Activated naive CD8-positive, alpha-beta T cell treated with anti-CD3 and anti-CD28 coated beads, Interleukin-2, amount 10 ng/mL, durations not matched to agents 7 days and 5 days (primary cell): ENCODE data around the gene UVSSA. TPM values are rescaled to one million over a fixed set of nuclear protein-coding genes. Genes with fewer than 3 reads are reported as not detected.

ENCODE experiments used
- ATAC-seq: fragments of 150-1000 bp; cut with Tn5 transposase; one replicate; pipeline ENCODE4 v1.10.0; 2021; ENCODE audit warnings: low read depth, moderate library complexity
- POLR2A ChIA-PET: fragments of 350-600 bp; sonication (Branson Sonifier 250); formaldehyde crosslinking; loops from one replicate; lab custom pipeline; 2021; ENCODE audit warnings: antibody characterized with exemption; lab: Charles Lee
- DNase-seq: peaks from one replicate; pipeline ENCODE4 v3.0.0; 2021
- H3K27ac Mint-ChIP-seq: one replicate; pipeline ENCODE4 v1.8.0; 2022; ENCODE audit warnings: mild to moderate bottlenecking, mixed read lengths
- H3K27me3 Mint-ChIP-seq: one replicate; pipeline ENCODE4 v1.8.0; 2022; ENCODE audit warnings: mild to moderate bottlenecking, moderate library complexity, mixed read lengths
- H3K36me3 Mint-ChIP-seq: one replicate; pipeline ENCODE4 v1.8.0; 2021; ENCODE audit warnings: mild to moderate bottlenecking, mixed read lengths
- H3K4me1 Mint-ChIP-seq: one replicate; pipeline ENCODE4 v1.8.0; 2021; ENCODE audit warnings: mixed read lengths
- H3K4me3 Mint-ChIP-seq: one replicate; pipeline ENCODE4 v1.8.0; 2022; ENCODE audit warnings: mild to moderate bottlenecking, moderate library complexity, mixed read lengths
- H3K9me3 Mint-ChIP-seq: one replicate; pipeline ENCODE4 v1.8.0; 2021; ENCODE audit warnings: mixed read lengths
- total RNA-seq, 2 experiments: library from RNA; stranded (reverse); gene quantifications; one replicate each; pipeline ENCODE4 v1.2.3, GENCODE V29; 2021

Gene UVSSA
- total RNA-seq = 10 to 100 TPM; 30.0 to 30.9 TPM

GRCh38 chr4:1346781-1347409, at the start of gene UVSSA:
UVSSA (plus strand) TSS chr4:1347208; CDS start chr4:1348092, 884 bp downstream.
- POLR2A ChIA-PET = interaction anchor here (0.6 to 3.3 kb wide), 19 partner anchors 9 to 516 kb away, joined by 3 to 66 read pairs (median 5); partner anchors contain the start of genes CTBP1 and MAEA
- Mint-ChIP-seq H3K27me3 (no peaks in the 10 kb centered on the region), H3K27ac (peak within 1 kb of the TSS; percentile 96), H3K36me3 (peaks cover 4% of the 10 kb centered on the region), H3K9me3 (no peaks in the 10 kb centered on the region), H3K4me1 (peaks cover 25% of the 10 kb centered on the region), H3K4me3 (peak within 1 kb of the TSS; percentile 98)
- ATAC-seq = peak; percentile 91
- DNase-seq = peak; percentile 100

- DNase-seq = peak; percentile 10
- H3K4me3 Mint-ChIP-seq = no peak overlapping the region
- H3K27ac Mint-ChIP-seq = no peak overlapping the region
- peaks cover 6% of the 10 kb centered on the region for H3K36me3 Mint-ChIP-seq
- H3K27me3 Mint-ChIP-seq = no peaks in the 10 kb centered on the region
- POLR2A ChIA-PET = no interaction called here
- no peaks in the 10 kb centered on the region for H3K9me3 Mint-ChIP-seq
- H3K4me1 Mint-ChIP-seq = peaks cover 13% of the 10 kb centered on the region
- ATAC-seq = no peak
Measured at GRCh38 chr4:1297456-1298325, 49.3 kb upstream of the UVSSA start.

- Mint-ChIP-seq H3K9me3 (no peaks in the 10 kb centered on the region), H3K36me3 (peaks cover 6% of the 10 kb centered on the region)
Measured at GRCh38 chr4:1298461-1298860, 48.5 kb upstream of the UVSSA start.

GRCh38 chr4:1299301-1299860, 47.6 kb upstream of the UVSSA start:
- H3K9me3 Mint-ChIP-seq = no peaks in the 10 kb centered on the region
- no peaks in the 10 kb centered on the region for H3K27me3 Mint-ChIP-seq
- H3K4me1 Mint-ChIP-seq = peaks cover 10% of the 10 kb centered on the region
- peaks cover 6% of the 10 kb centered on the region for H3K36me3 Mint-ChIP-seq
- no peak overlapping the region for H3K4me3 Mint-ChIP-seq
- POLR2A ChIA-PET = interaction anchor here (1.1 kb wide), 1 partner anchor 10 kb away, joined by 4 read pairs; the partner anchor contains the start of gene MAEA
- no peak for ATAC-seq
- no peak overlapping the region for H3K27ac Mint-ChIP-seq
- DNase-seq = no peak

More at GRCh38 chr4:1298461-1298860, 48.5 kb upstream of the UVSSA start:
- POLR2A ChIA-PET = interaction anchor here (1.1 kb wide), 1 partner anchor 9 kb away, joined by 4 read pairs; the partner anchor contains the start of gene MAEA
- Mint-ChIP-seq H3K27ac (no peak overlapping the region), H3K4me1 (peaks cover 13% of the 10 kb centered on the region), H3K27me3 (no peaks in the 10 kb centered on the region), H3K4me3 (no peak overlapping the region)
- ATAC-seq (no peak), DNase-seq (no peak)

- Mint-ChIP-seq H3K27ac (no peak overlapping the region), H3K9me3 (no peaks in the 10 kb centered on the region), H3K4me1 (peaks cover 13% of the 10 kb centered on the region), H3K27me3 (no peaks in the 10 kb centered on the region), H3K4me3 (no peak overlapping the region), H3K36me3 (peaks cover 12% of the 10 kb centered on the region)
- DNase-seq (no peak), ATAC-seq (no peak)
- POLR2A ChIA-PET = interaction anchor here (1.3 kb wide), 1 partner anchor 11 kb away, joined by 3 read pairs; the partner anchor contains the start of gene MAEA
Measured at GRCh38 chr4:1300466-1301455, 46.2 kb upstream of the UVSSA start.

- ATAC-seq (no peak), DNase-seq (no peak)
- Mint-ChIP-seq H3K27ac (no peak overlapping the region), H3K27me3 (no peaks in the 10 kb centered on the region), H3K36me3 (peaks cover 18% of the 10 kb centered on the region), H3K4me1 (peaks cover 23% of the 10 kb centered on the region), H3K9me3 (no peaks in the 10 kb centered on the region), H3K4me3 (no peak overlapping the region)
- POLR2A ChIA-PET = no interaction called here
Measured at GRCh38 chr4:1302159-1302558, 44.8 kb upstream of the UVSSA start.

GRCh38 chr4:1305261-1305711, 41.7 kb upstream of the UVSSA start:
- H3K4me1 Mint-ChIP-seq = peaks cover 39% of the 10 kb centered on the region
- no peaks in the 10 kb centered on the region for H3K27me3 Mint-ChIP-seq
- peak overlapping the region; percentile 81 for H3K27ac Mint-ChIP-seq
- H3K9me3 Mint-ChIP-seq = no peaks in the 10 kb centered on the region
- no peak for ATAC-seq
- DNase-seq = no peak
- POLR2A ChIA-PET = interaction anchor here (1.7 kb wide), 1 partner anchor 41 kb away, joined by 5 read pairs; no protein-coding TSS in a partner anchor
- peaks cover 25% of the 10 kb centered on the region for H3K36me3 Mint-ChIP-seq
- H3K4me3 Mint-ChIP-seq = no peak overlapping the region

- ATAC-seq = no peak
- no peak for DNase-seq
- peak overlapping the region; percentile 41 for H3K4me3 Mint-ChIP-seq
- no peaks in the 10 kb centered on the region for H3K27me3 Mint-ChIP-seq
- peak overlapping the region; percentile 81 for H3K27ac Mint-ChIP-seq
- POLR2A ChIA-PET = interaction anchor here (1.7 kb wide), 1 partner anchor 40 kb away, joined by 5 read pairs; no protein-coding TSS in a partner anchor
- peaks cover 41% of the 10 kb centered on the region for H3K4me1 Mint-ChIP-seq
- H3K36me3 Mint-ChIP-seq = peaks cover 25% of the 10 kb centered on the region
- no peaks in the 10 kb centered on the region for H3K9me3 Mint-ChIP-seq
Measured at GRCh38 chr4:1305781-1306455, 41.1 kb upstream of the UVSSA start.

GRCh38 chr4:1307951-1308735, 38.9 kb upstream of the UVSSA start:
- Mint-ChIP-seq H3K36me3 (peaks cover 31% of the 10 kb centered on the region), H3K4me1 (peaks cover 45% of the 10 kb centered on the region), H3K27me3 (no peaks in the 10 kb centered on the region), H3K4me3 (no peak overlapping the region), H3K27ac (peak overlapping the region; percentile 77), H3K9me3 (no peaks in the 10 kb centered on the region)
- POLR2A ChIA-PET = interaction anchor here (0.8 to 2.3 kb wide), 4 partner anchors 17 to 164 kb away, joined by 3 to 9 read pairs (median 6); partner anchors contain the start of gene UVSSA
- no peak for DNase-seq
- ATAC-seq = no peak

GRCh38 chr4:1309261-1310010, 37.6 kb upstream of the UVSSA start:
- Mint-ChIP-seq H3K9me3 (no peaks in the 10 kb centered on the region), H3K27me3 (no peaks in the 10 kb centered on the region), H3K4me1 (peaks cover 49% of the 10 kb centered on the region), H3K36me3 (peaks cover 35% of the 10 kb centered on the region), H3K4me3 (peak overlapping the region; percentile 81), H3K27ac (peak overlapping the region; percentile 77)
- DNase-seq (peak; percentile 70), ATAC-seq (peak; percentile 82)
- POLR2A ChIA-PET = interaction anchor here (0.5 to 2.3 kb wide), 7 partner anchors 19 to 165 kb away, joined by 3 to 9 read pairs (median 3); partner anchors contain the start of genes MAEA and UVSSA
